Type B pancreatic cell (in vitro differentiated cells): ENCODE data around the gene TBC1D22A. TPM values are rescaled to one million over a fixed set of nuclear protein-coding genes. Genes with fewer than 3 reads are reported as not detected.
A peak's percentile ranks its signal among the peaks of the same experiment; 100 is the strongest.

Experiments used
- DNase-seq: peaks from one replicate; pipeline ENCODE4 v3.0.0; 2021; ENCODE audit warnings: mixed read lengths; ENCODE audit not compliant: unreplicated experiment; ENCODE audit errors: extremely low spot score
- H3K27ac Mint-ChIP-seq: 2 replicates; pipeline ENCODE4 v1.8.0; 2021; ENCODE audit warnings: mild to moderate bottlenecking, mixed read lengths
- H3K27me3 Mint-ChIP-seq: 2 replicates; pipeline ENCODE4 v1.8.0; 2021; ENCODE audit warnings: mixed read lengths
- H3K36me3 Mint-ChIP-seq: 2 replicates; pipeline ENCODE4 v1.8.0; 2021; ENCODE audit warnings: mixed read lengths
- H3K4me1 Mint-ChIP-seq: one replicate; pipeline ENCODE4 v1.8.0; 2021; ENCODE audit warnings: mixed read lengths; ENCODE audit not compliant: unreplicated experiment
- H3K4me3 Mint-ChIP-seq: 2 replicates; pipeline ENCODE4 v1.8.0; 2021; ENCODE audit warnings: mild to moderate bottlenecking, mixed read lengths
- H3K9me3 Mint-ChIP-seq: 2 replicates; pipeline ENCODE4 v1.8.0; 2021; ENCODE audit warnings: mixed read lengths
- CTCF ChIP-seq: fragments of 200-600 bp; sonication (generic); conservative IDR thresholded peaks from 2 replicates; pipeline ENCODE4 v1.5.0; 2021; ENCODE audit warnings: antibody characterized with exemption, mild to moderate bottlenecking
- total RNA-seq: library from RNA; stranded (reverse); gene quantifications from 2 replicates; pipeline ENCODE4 v1.2.1, GENCODE V29; 2021; ENCODE audit warnings: low replicate concordance

TBC1D22A gene
- total RNA-seq, 1 donor from 2014 or later, result 16.2 TPM

- DNase-seq, result no peak
- H3K4me1 Mint-ChIP-seq, result peaks cover 6% of the 10 kb centered on the region
- H3K9me3 Mint-ChIP-seq, result peaks cover 6% of the 10 kb centered on the region
- peaks cover 10% of the 10 kb centered on the region for H3K36me3 Mint-ChIP-seq
- H3K27me3 Mint-ChIP-seq, result no peaks in the 10 kb centered on the region
- no peak for TF ChIP-seq CTCF
- no peak overlapping the region for H3K4me3 Mint-ChIP-seq
- no peak overlapping the region for H3K27ac Mint-ChIP-seq
Observed at GRCh38 chr22:47100646-47101200, 338.3 kb downstream of the TBC1D22A start.

DNA sequence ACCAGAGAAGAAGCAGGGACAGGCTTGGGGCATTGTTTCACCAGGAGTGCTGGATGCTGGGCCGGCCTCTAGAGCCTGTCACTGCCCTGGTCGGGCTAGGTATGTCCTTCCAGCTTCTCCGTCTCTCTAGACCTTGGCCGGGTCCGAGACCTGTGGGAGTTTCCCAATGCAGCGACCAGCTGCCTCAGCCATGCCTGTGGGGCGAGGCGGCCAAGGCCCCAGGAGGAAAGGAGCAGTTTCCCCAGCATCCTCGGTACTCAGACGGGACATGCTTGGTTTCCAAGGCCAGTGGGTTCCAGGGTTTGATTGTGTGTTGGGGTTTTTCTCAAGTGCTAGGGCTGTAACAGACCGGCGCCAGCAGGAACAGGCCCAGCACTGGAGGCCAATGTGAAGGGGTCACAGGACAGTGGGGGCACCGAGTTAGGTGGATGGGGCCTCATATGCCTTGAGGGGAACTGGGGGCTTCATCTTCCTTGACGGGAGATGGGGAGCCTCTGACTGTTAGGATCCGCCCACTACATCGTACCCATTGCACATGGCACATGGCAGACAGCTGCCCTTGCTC is 339.0 kb downstream of the TBC1D22A start:
- Mint-ChIP-seq H3K36me3 (peaks cover 7% of the 10 kb centered on the region), H3K27me3 (no peaks in the 10 kb centered on the region), H3K4me1 (peaks cover 6% of the 10 kb centered on the region), H3K27ac (no peak overlapping the region), H3K4me3 (no peak overlapping the region), H3K9me3 (peaks cover 6% of the 10 kb centered on the region)
- TF ChIP-seq CTCF, result no peak
- DNase-seq, result no peak

- peaks cover 7% of the 10 kb centered on the region for H3K36me3 Mint-ChIP-seq
- H3K4me1 Mint-ChIP-seq, result peaks cover 6% of the 10 kb centered on the region
- peaks cover 6% of the 10 kb centered on the region for H3K9me3 Mint-ChIP-seq
- no peak for DNase-seq
- H3K27me3 Mint-ChIP-seq, result no peaks in the 10 kb centered on the region
- H3K27ac Mint-ChIP-seq, result peak overlapping the region; percentile 34
- no peak overlapping the region for H3K4me3 Mint-ChIP-seq
- no peak for TF ChIP-seq CTCF
Observed at GRCh38 chr22:47102081-47102480, 339.6 kb downstream of the TBC1D22A start.

DNA sequence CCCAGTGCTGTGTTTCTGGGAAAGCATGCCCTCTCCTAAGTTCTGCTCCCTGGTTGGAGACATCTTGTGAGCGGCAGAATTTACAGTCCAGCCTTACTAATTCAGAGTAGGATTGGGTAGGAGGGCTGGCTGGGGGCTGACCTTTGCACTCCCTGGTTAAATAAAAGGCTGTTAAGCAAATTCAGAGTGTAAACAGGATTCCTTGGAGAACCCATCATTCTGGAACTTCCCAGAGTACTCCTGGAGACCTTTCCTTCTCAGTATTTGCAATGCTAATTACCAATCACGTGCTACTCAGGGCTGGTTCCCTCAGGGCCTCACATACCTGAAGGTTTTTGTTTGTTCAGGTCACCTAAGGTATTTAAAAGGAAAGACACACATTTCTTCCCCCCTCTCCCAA is 340.2 kb downstream of the TBC1D22A start:
- no peak for DNase-seq
- Mint-ChIP-seq H3K9me3 (peaks cover 6% of the 10 kb centered on the region), H3K4me3 (no peak overlapping the region), H3K27me3 (no peaks in the 10 kb centered on the region), H3K4me1 (peaks cover 6% of the 10 kb centered on the region), H3K27ac (peak overlapping the region; percentile 71), H3K36me3 (peaks cover 7% of the 10 kb centered on the region)
- no peak for TF ChIP-seq CTCF

GRCh38 chr22:47105085-47105484 is 342.6 kb downstream of the TBC1D22A start:
- Mint-ChIP-seq H3K4me1 (peaks cover 6% of the 10 kb centered on the region), H3K27me3 (no peaks in the 10 kb centered on the region), H3K27ac (peak overlapping the region; percentile 40), H3K36me3 (peaks cover 10% of the 10 kb centered on the region), H3K4me3 (no peak overlapping the region), H3K9me3 (peaks cover 6% of the 10 kb centered on the region)
- DNase-seq, result no peak
- no peak for TF ChIP-seq CTCF

DNA sequence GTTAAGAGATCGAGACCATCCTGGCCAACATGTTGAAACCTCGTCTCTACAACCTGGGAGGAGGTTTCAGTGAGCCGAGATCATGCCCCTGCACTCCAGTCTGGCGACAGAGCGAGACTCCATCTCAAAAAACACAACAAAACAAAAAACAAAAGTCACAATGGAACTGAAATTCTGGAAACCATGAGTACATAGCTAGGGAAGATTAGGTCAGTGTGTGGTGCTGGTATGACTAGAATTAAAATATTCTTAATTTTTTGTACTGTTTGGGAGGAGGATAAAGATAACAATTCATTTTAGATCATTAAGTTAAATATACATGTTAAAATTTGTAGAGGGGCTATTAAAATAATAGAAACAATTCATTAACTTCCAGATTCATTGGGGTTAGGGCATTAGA is 344.4 kb downstream of the TBC1D22A start:
- H3K4me1 Mint-ChIP-seq, result peaks cover 8% of the 10 kb centered on the region

More for the DNA sequence above, 344.4 kb downstream of the TBC1D22A start:
- no peak for DNase-seq
- Mint-ChIP-seq H3K27ac (peak overlapping the region; percentile 24), H3K9me3 (no peaks in the 10 kb centered on the region), H3K4me3 (no peak overlapping the region), H3K27me3 (no peaks in the 10 kb centered on the region), H3K36me3 (peaks cover 3% of the 10 kb centered on the region)
- no peak for TF ChIP-seq CTCF
